ENCODE results near the gene INMT.

INMT gene

GRCh38 chr7:30745261-30745941, 6.5 kb upstream of the INMT start:
- Histone ChIP-seq H2AFZ (ENCODE audit: low read depth, low read length) (no peak overlapping the region), H3K4me3 (ENCODE audit: low read length) (no peak overlapping the region), H3K27me3 (ENCODE audit: insufficient read depth, low read length) (no peaks in the 10 kb centered on the region), H3K9me3 (ENCODE audit: low read length) (no peaks in the 10 kb centered on the region), H3K4me1 (ENCODE audit: insufficient read depth, low read length) (no peaks in the 10 kb centered on the region), H3K36me3 (ENCODE audit: insufficient read depth, low read length) (no peaks in the 10 kb centered on the region)

GRCh38 chr7:30750010-30750409, 1.9 kb upstream of the INMT start:
- Histone ChIP-seq H2AFZ (ENCODE audit: low read depth, low read length) (no peak overlapping the region), H3K27me3 (ENCODE audit: insufficient read depth, low read length) (no peaks in the 10 kb centered on the region), H3K9me3 (ENCODE audit: low read length) (no peaks in the 10 kb centered on the region), H3K4me3 (ENCODE audit: low read length) (no peak overlapping the region), H3K36me3 (ENCODE audit: insufficient read depth, low read length) (no peaks in the 10 kb centered on the region), H3K4me1 (ENCODE audit: insufficient read depth, low read length) (no peaks in the 10 kb centered on the region)

GRCh38 chr7:30750683-30751650, 968 bp upstream of the INMT start:
- H3K4me1 ChIP-seq (ENCODE audit: insufficient read depth, low read length) = no peaks in the 10 kb centered on the region
- H2AFZ ChIP-seq (ENCODE audit: low read depth, low read length) = no peak overlapping the region
- H3K4me3 ChIP-seq (ENCODE audit: low read length) = no peak overlapping the region
- no peaks in the 10 kb centered on the region for H3K36me3 ChIP-seq (ENCODE audit: insufficient read depth, low read length)
- H3K9me3 ChIP-seq (ENCODE audit: low read length) = no peaks in the 10 kb centered on the region
- H3K27me3 ChIP-seq (ENCODE audit: insufficient read depth, low read length) = no peaks in the 10 kb centered on the region

GRCh38 chr7:30752484-30752883, 549 bp downstream of the INMT start:
- no peaks in the 10 kb centered on the region for H3K36me3 ChIP-seq (ENCODE audit: insufficient read depth, low read length)
- H2AFZ ChIP-seq (ENCODE audit: low read depth, low read length) = no peak overlapping the region

GRCh38 chr7:30752979-30753378, 1.0 kb downstream of the INMT start:
- no peaks in the 10 kb centered on the region for H3K9me3 ChIP-seq (ENCODE audit: low read length)
- no peak overlapping the region for H3K4me3 ChIP-seq (ENCODE audit: low read length)
- H2AFZ ChIP-seq (ENCODE audit: low read depth, low read length) = no peak overlapping the region
- H3K27me3 ChIP-seq (ENCODE audit: insufficient read depth, low read length) = no peaks in the 10 kb centered on the region
- H3K4me1 ChIP-seq (ENCODE audit: insufficient read depth, low read length) = no peaks in the 10 kb centered on the region
- no peaks in the 10 kb centered on the region for H3K36me3 ChIP-seq (ENCODE audit: insufficient read depth, low read length)

More at GRCh38 chr7:30752484-30752883, 549 bp downstream of the INMT start:
- H3K9me3 ChIP-seq (ENCODE audit: low read length) = no peaks in the 10 kb centered on the region
- H3K4me3 ChIP-seq (ENCODE audit: low read length) = no peak overlapping the region
- no peaks in the 10 kb centered on the region for H3K4me1 ChIP-seq (ENCODE audit: insufficient read depth, low read length)
- no peaks in the 10 kb centered on the region for H3K27me3 ChIP-seq (ENCODE audit: insufficient read depth, low read length)

- Histone ChIP-seq H3K27me3 (ENCODE audit: insufficient read depth, low read length) (no peaks in the 10 kb centered on the region), H3K36me3 (ENCODE audit: insufficient read depth, low read length) (no peaks in the 10 kb centered on the region), H3K4me3 (ENCODE audit: low read length) (no peak overlapping the region), H3K4me1 (ENCODE audit: insufficient read depth, low read length) (no peaks in the 10 kb centered on the region), H3K9me3 (ENCODE audit: low read length) (no peaks in the 10 kb centered on the region), H2AFZ (ENCODE audit: low read depth, low read length) (no peak overlapping the region)
Measured at GRCh38 chr7:30754315-30754877, 2.5 kb downstream of the INMT start.

GRCh38 chr7:30755384-30756154, 3.6 kb downstream of the INMT start:
- Histone ChIP-seq H3K27me3 (ENCODE audit: insufficient read depth, low read length) (no peaks in the 10 kb centered on the region), H3K9me3 (ENCODE audit: low read length) (no peaks in the 10 kb centered on the region), H3K4me3 (ENCODE audit: low read length) (no peak overlapping the region), H2AFZ (ENCODE audit: low read depth, low read length) (no peak overlapping the region), H3K36me3 (ENCODE audit: insufficient read depth, low read length) (no peaks in the 10 kb centered on the region), H3K4me1 (ENCODE audit: insufficient read depth, low read length) (no peaks in the 10 kb centered on the region)

- no peak overlapping the region for H3K4me3 ChIP-seq (ENCODE audit: low read length)
- H3K4me1 ChIP-seq (ENCODE audit: insufficient read depth, low read length) = no peaks in the 10 kb centered on the region
- H3K36me3 ChIP-seq (ENCODE audit: insufficient read depth, low read length) = no peaks in the 10 kb centered on the region
Measured at GRCh38 chr7:30757342-30757692, 5.4 kb downstream of the INMT start.

GRCh38 chr7:30760514-30761213, 8.7 kb downstream of the INMT start:
- Histone ChIP-seq H3K4me1 (ENCODE audit: insufficient read depth, low read length) (no peaks in the 10 kb centered on the region), H3K9me3 (ENCODE audit: low read length) (no peaks in the 10 kb centered on the region), H3K27me3 (ENCODE audit: insufficient read depth, low read length) (peaks cover 5% of the 10 kb centered on the region), H3K4me3 (ENCODE audit: low read length) (no peak overlapping the region), H2AFZ (ENCODE audit: low read depth, low read length) (no peak overlapping the region), H3K36me3 (ENCODE audit: insufficient read depth, low read length) (no peaks in the 10 kb centered on the region)

More at GRCh38 chr7:30757342-30757692, 5.4 kb downstream of the INMT start:
- peaks cover 5% of the 10 kb centered on the region for H3K27me3 ChIP-seq (ENCODE audit: insufficient read depth, low read length)
- H2AFZ ChIP-seq (ENCODE audit: low read depth, low read length) = no peak overlapping the region
- no peaks in the 10 kb centered on the region for H3K9me3 ChIP-seq (ENCODE audit: low read length)

- Histone ChIP-seq H3K27me3 (ENCODE audit: insufficient read depth, low read length) (peaks cover 5% of the 10 kb centered on the region), H3K9me3 (ENCODE audit: low read length) (no peaks in the 10 kb centered on the region), H3K4me1 (ENCODE audit: insufficient read depth, low read length) (no peaks in the 10 kb centered on the region), H3K4me3 (ENCODE audit: low read length) (no peak overlapping the region), H2AFZ (ENCODE audit: low read depth, low read length) (no peak overlapping the region), H3K36me3 (ENCODE audit: insufficient read depth, low read length) (no peaks in the 10 kb centered on the region)
Measured at GRCh38 chr7:30761214-30762156, 9.6 kb downstream of the INMT start.

- H3K9me3 ChIP-seq (ENCODE audit: low read length) = no peaks in the 10 kb centered on the region
- no peak overlapping the region for H3K4me3 ChIP-seq (ENCODE audit: low read length)
- no peaks in the 10 kb centered on the region for H3K36me3 ChIP-seq (ENCODE audit: insufficient read depth, low read length)
- H3K27me3 ChIP-seq (ENCODE audit: insufficient read depth, low read length) = peaks cover 5% of the 10 kb centered on the region
- H3K4me1 ChIP-seq (ENCODE audit: insufficient read depth, low read length) = no peaks in the 10 kb centered on the region
- no peak overlapping the region for H2AFZ ChIP-seq (ENCODE audit: low read depth, low read length)
Measured at GRCh38 chr7:30764030-30764975, 12.4 kb downstream of the INMT start.
